PFSK-1 (cell line): Measurements from ENCODE around the gene DSTYK.

Experiments
- FOXP2 ChIP-seq: optimal IDR thresholded peaks from 2 replicates; pipeline ENCODE3; 2011; ENCODE audit warnings: borderline replicate concordance, control low read depth, inconsistent platforms; ENCODE audit not compliant: insufficient read depth; ENCODE audit errors: extremely low read length, extremely low read depth
- POLR2AphosphoS5 ChIP-seq: IDR thresholded peaks from 2 replicates; pipeline ENCODE4 v1.6.1; 2012; ENCODE audit warnings: low read depth, mild to moderate bottlenecking, control low read depth, low read length, moderate library complexity
- SIN3A ChIP-seq: IDR thresholded peaks from 2 replicates; pipeline ENCODE4 v1.6.1; 2012; ENCODE audit warnings: mild to moderate bottlenecking, low read length, moderate library complexity, borderline replicate concordance; ENCODE audit not compliant: insufficient read depth
- TAF1 ChIP-seq: IDR thresholded peaks from 2 replicates; pipeline ENCODE4 v1.6.1; 2012; ENCODE audit warnings: low read length, control low read depth, borderline replicate concordance; ENCODE audit not compliant: insufficient read depth

DNA sequence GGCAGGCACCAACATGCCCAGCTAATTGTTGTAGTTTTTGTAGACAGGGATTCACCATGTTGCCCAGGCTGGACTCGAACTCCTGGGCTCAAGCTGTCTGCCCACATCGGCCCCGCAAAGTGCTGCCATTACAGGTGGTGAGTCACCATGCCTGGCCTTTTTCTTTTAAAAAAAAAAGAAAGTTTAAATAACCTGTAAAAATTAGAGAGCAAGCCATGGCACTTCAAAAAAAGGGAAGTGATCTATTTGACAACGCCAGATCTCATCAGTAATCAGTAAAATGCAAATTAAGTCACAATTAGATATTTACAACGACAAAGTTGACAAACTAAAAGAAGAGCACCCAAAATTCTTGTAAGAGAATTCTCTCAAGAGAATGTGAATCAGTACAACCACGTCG, 86.8 kb downstream of the DSTYK start:
- no peak for TF ChIP-seq POLR2AphosphoS5
- TF ChIP-seq SIN3A = no peak
- TF ChIP-seq TAF1 = no peak
- no peak for TF ChIP-seq FOXP2
